GM23338 (cell line): ENCODE results near the gene ZHX3.

Experiments
- CTCF ChIP-seq, 2 experiments: fragments of 200-600 bp in 1 of 2; sonication (generic) in 1 of 2; conservative IDR thresholded peaks; 2 replicates each; pipeline versions ENCODE4 v1.5.1 to v1.6.1; 2016 to 2017; ENCODE audit warnings: antibody characterized with exemption in 2 of 2, low read depth in 2 of 2, mild to moderate bottlenecking in 2 of 2, moderate library complexity in 1 of 2
- EZH2 ChIP-seq: fragments of 200-600 bp; sonication (generic); IDR thresholded peaks from one replicate; pipeline ENCODE4 v1.8.0; 2017; ENCODE audit warnings: antibody characterized with exemption, mild to moderate bottlenecking, low read depth; ENCODE audit not compliant: unreplicated experiment
- EZH2phosphoT487 ChIP-seq: fragments of 200-600 bp; sonication (generic); IDR thresholded peaks from one replicate; pipeline ENCODE4 v1.8.1; 2018; ENCODE audit warnings: antibody characterized with exemption; ENCODE audit not compliant: unreplicated experiment
- NANOG ChIP-seq: IDR thresholded peaks from 2 replicates; pipeline ENCODE4 v1.6.1; 2016; ENCODE audit warnings: antibody characterized with exemption, borderline replicate concordance
- POLR2AphosphoS5 ChIP-seq: IDR thresholded peaks from 2 replicates; pipeline ENCODE4 v1.6.1; 2016; ENCODE audit warnings: antibody characterized with exemption, low read depth
- REST ChIP-seq: IDR thresholded peaks from one replicate; pipeline ENCODE4 v1.6.1; 2018; ENCODE audit warnings: antibody characterized with exemption; ENCODE audit not compliant: unreplicated experiment
- STAT1 ChIP-seq: IDR thresholded peaks from one replicate; pipeline ENCODE4 v1.6.1; 2016; ENCODE audit warnings: antibody characterized with exemption; ENCODE audit not compliant: unreplicated experiment
- ZNF114 ChIP-seq: fragments of 250-450 bp; sonication (Bioruptor Pico); IDR thresholded peaks from 2 replicates; pipeline ENCODE4 v1.5.0; 2020; ENCODE audit warnings: mild to moderate bottlenecking, moderate library complexity

- TF ChIP-seq POLR2AphosphoS5 (no peak), CTCF (conservative IDR thresholded peaks at IDR 0.05; ENCODE audit: low read depth in 2 of 2) (no peak), NANOG (no peak), EZH2phosphoT487 (no peak), EZH2 (no peak), REST (no peak), ZNF114 (CRISPR knock-in tag) (no peak), STAT1 (no peak)
These were observed 8.7 kb downstream of the ZHX3 start for GRCh38 chr20:41308726-41309413.
